ENCODE results near the gene ZNFX1. TPM values are rescaled to one million over a fixed set of nuclear protein-coding genes. Genes with fewer than 3 reads are reported as not detected.

ZNFX1 gene
- total RNA-seq, 1 donor from 2014 or later, result 49.1 TPM

GRCh38 chr20:49275636-49276035, 2.2 kb downstream of the ZNFX1 start:
- peak overlapping the region; percentile 75 to 98 for H3K4me3 ChIP-seq
- no peaks in the 10 kb centered on the region for H3K27me3 ChIP-seq
- H3K9me3 ChIP-seq, result peaks cover 2 to 3% of the 10 kb centered on the region in 2 donors
- TF ChIP-seq CTCF (IDR thresholded peaks at IDR 0.05), result no peak
- no peak for DNase-seq (ENCODE audit: low spot score in 2 of 2)
- peaks cover 31 to 47% of the 10 kb centered on the region in 2 donors for H3K36me3 ChIP-seq
- intact Hi-C loops (cut with DNase I), result no loop called here
- H3K27ac ChIP-seq, result peak overlapping the region; percentile 94 to 99
- peaks cover 21 to 27% of the 10 kb centered on the region in 2 donors for H3K4me1 ChIP-seq

DNA sequence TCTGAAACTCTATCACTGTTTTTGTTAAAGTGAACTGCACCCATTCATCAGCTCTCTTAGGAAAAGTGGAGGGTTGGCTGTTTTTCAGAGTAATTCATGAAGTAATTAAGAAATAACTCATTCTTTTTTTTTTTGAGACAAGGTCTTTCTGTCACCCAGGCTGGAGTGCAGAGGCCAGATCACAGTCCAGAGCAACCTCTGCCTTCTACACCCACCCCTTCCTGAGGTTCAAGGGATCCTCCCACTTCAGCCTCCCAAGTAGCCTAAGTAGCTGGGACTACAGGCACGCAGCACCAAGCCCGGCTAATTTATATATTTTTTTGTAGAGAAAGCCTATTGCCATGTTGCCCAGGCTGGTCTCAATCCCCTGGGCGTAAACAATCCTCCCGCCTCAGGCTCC, 2.6 kb downstream of the ZNFX1 start:
- Histone ChIP-seq H3K9me3 (no peaks in the 10 kb centered on the region), H3K36me3 (peaks cover 31 to 47% of the 10 kb centered on the region in 2 donors), H3K27me3 (no peaks in the 10 kb centered on the region), H3K4me1 (peaks cover 17 to 27% of the 10 kb centered on the region in 2 donors), H3K4me3 (peak overlapping the region in 1 of 2 donors; percentile 98), H3K27ac (peak overlapping the region; percentile 94 to 99)
- intact Hi-C loops (cut with DNase I), result no loop called here
- no peak for TF ChIP-seq CTCF (IDR thresholded peaks at IDR 0.05)
- no peak for DNase-seq (ENCODE audit: low spot score in 2 of 2)

GRCh38 chr20:49273696-49274277, 4.1 kb downstream of the ZNFX1 start:
- H3K4me1 ChIP-seq, result peaks cover 18 to 28% of the 10 kb centered on the region in 2 donors
- no peaks in the 10 kb centered on the region for H3K27me3 ChIP-seq
- DNase-seq (ENCODE audit: low spot score in 2 of 2), result no peak
- H3K4me3 ChIP-seq, result peak overlapping the region in 1 of 2 donors; percentile 0
- H3K36me3 ChIP-seq, result peaks cover 36 to 53% of the 10 kb centered on the region in 2 donors
- H3K9me3 ChIP-seq, result no peaks in the 10 kb centered on the region
- no peak for TF ChIP-seq CTCF (IDR thresholded peaks at IDR 0.05)
- intact Hi-C loops (cut with DNase I), result no loop called here
- H3K27ac ChIP-seq, result no peak overlapping the region

DNA sequence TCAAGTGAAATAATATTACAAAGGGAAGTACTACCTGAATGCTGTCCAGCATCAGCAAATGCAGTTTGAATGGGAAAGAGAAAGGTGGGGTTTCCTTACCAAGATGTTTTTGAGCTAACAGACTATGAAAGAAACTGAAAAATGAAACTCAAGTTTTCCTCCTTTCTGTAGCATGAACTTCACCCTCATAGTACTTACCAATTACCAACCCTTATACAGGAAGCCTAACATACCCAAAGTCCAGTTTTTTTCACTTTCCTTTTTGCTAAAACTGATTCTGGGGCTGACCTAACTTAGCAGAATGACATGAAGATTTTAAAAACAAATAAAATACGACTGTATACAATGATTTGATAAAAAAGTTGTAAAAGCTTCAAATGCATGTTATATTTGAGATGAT, 5.2 kb downstream of the ZNFX1 start:
- DNase-seq (ENCODE audit: low spot score in 2 of 2), result no peak
- Histone ChIP-seq H3K27ac (no peak overlapping the region), H3K27me3 (no peaks in the 10 kb centered on the region), H3K4me1 (peaks cover 18 to 28% of the 10 kb centered on the region in 2 donors), H3K9me3 (no peaks in the 10 kb centered on the region), H3K4me3 (no peak overlapping the region), H3K36me3 (peaks cover 36 to 59% of the 10 kb centered on the region in 2 donors)
- no peak for TF ChIP-seq CTCF (IDR thresholded peaks at IDR 0.05)
- intact Hi-C loops (cut with DNase I), result no loop called here

- Histone ChIP-seq H3K27ac (no peak overlapping the region), H3K36me3 (peaks cover 40 to 59% of the 10 kb centered on the region in 2 donors), H3K27me3 (no peaks in the 10 kb centered on the region), H3K4me3 (peak overlapping the region in 1 of 2 donors; percentile 8), H3K4me1 (peaks cover 11 to 31% of the 10 kb centered on the region in 2 donors), H3K9me3 (no peaks in the 10 kb centered on the region)
- DNase-seq (ENCODE audit: low spot score in 2 of 2), result no peak
- TF ChIP-seq CTCF (IDR thresholded peaks at IDR 0.05), result no peak
- intact Hi-C loops (cut with DNase I), result no loop called here
These were observed 7.1 kb downstream of the ZNFX1 start for GRCh38 chr20:49270736-49271135.
